Neural progenitor cell (in vitro differentiated cells): ENCODE results near the gene C1QB.

Experiments
- EZH2 ChIP-seq: fragments of 200-600 bp; sonication (generic); IDR thresholded peaks from 2 replicates; pipeline ENCODE4 v1.6.1; 2017; ENCODE audit warnings: antibody characterized with exemption, mild to moderate bottlenecking, moderate library complexity
- TF ChIP-seq, protein P1 (sequence below): fragments of 200-600 bp; sonication (generic); IDR thresholded peaks from 2 replicates; pipeline ENCODE4 v1.5.1; 2017; ENCODE audit warnings: antibody characterized with exemption, mild to moderate bottlenecking

DNA sequence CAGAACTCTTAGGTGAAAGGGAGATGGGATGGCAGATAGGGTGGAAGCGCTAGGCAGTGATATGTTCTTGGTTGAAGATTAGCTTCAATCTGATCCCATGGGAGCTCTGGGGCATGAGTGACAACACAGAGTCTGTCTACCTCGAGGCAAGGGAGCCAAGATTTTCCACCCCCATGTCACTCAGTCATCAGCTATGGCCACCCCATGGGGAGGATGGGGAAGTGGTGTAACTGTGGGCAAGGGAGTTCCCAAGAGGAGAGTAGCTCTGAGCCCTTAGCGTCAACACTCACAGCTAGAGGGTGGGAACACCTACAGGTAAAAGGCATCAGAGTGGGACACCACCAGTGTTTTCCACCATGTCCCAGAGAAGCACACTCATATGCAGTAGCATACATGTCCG is 46.9 kb upstream of the C1QB start:
- TF ChIP-seq EZH2: no peak
- TF ChIP-seq, protein P1, sequence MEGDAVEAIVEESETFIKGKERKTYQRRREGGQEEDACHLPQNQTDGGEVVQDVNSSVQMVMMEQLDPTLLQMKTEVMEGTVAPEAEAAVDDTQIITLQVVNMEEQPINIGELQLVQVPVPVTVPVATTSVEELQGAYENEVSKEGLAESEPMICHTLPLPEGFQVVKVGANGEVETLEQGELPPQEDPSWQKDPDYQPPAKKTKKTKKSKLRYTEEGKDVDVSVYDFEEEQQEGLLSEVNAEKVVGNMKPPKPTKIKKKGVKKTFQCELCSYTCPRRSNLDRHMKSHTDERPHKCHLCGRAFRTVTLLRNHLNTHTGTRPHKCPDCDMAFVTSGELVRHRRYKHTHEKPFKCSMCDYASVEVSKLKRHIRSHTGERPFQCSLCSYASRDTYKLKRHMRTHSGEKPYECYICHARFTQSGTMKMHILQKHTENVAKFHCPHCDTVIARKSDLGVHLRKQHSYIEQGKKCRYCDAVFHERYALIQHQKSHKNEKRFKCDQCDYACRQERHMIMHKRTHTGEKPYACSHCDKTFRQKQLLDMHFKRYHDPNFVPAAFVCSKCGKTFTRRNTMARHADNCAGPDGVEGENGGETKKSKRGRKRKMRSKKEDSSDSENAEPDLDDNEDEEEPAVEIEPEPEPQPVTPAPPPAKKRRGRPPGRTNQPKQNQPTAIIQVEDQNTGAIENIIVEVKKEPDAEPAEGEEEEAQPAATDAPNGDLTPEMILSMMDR: no peak
